Endothelial cell of umbilical vein (primary cell): Measurements from ENCODE around the gene CIITA.

Experiments used
- CTCF ChIP-seq, 2 donors: IDR thresholded peaks; 1 replicate in 1 of 2; 2 replicates in 1 of 2; pipeline ENCODE4 v1.5.1; 2011; ENCODE audit warnings: low read length in 2 of 2, mild to moderate bottlenecking in 2 of 2, moderate library complexity in 2 of 2, control low read depth in 1 of 2, inconsistent platforms in 1 of 2, low read depth in 1 of 2; ENCODE audit not compliant: insufficient read depth in 1 of 2; ENCODE audit errors: extremely low read depth in 1 of 2
- EZH2 ChIP-seq: IDR thresholded peaks from 2 replicates; pipeline ENCODE4 v1.6.1; 2012; ENCODE audit warnings: borderline replicate concordance, low read depth, mild to moderate bottlenecking, moderate library complexity, low read length, inconsistent platforms; ENCODE audit not compliant: severe bottlenecking
- FOS ChIP-seq: IDR thresholded peaks from 2 replicates; pipeline ENCODE4 v1.6.1; 2011; ENCODE audit warnings: mild to moderate bottlenecking, low read length, moderate library complexity, borderline replicate concordance; ENCODE audit not compliant: insufficient read depth
- GATA2 ChIP-seq: IDR thresholded peaks from 2 replicates; pipeline ENCODE4 v1.7.0; 2011; ENCODE audit warnings: low read depth, mild to moderate bottlenecking, moderate library complexity, mixed read lengths, low read length; ENCODE audit not compliant: insufficient read length, insufficient read depth
- JUN ChIP-seq: IDR thresholded peaks from 2 replicates; pipeline ENCODE4 v1.6.1; 2011; ENCODE audit warnings: borderline replicate concordance, low read depth; ENCODE audit not compliant: insufficient read length, insufficient read depth
- MYC ChIP-seq: IDR thresholded peaks from one replicate; pipeline ENCODE4 v1.6.1; 2011; ENCODE audit warnings: mild to moderate bottlenecking, low read depth, low read length
- POLR2A ChIP-seq: IDR thresholded peaks from 2 replicates; pipeline ENCODE4 v1.6.1; 2012; ENCODE audit warnings: low read depth, mild to moderate bottlenecking, control low read depth, low read length
- POLR2AphosphoS5 ChIP-seq: IDR thresholded peaks from 2 replicates; pipeline ENCODE4 v1.6.1; 2012; ENCODE audit warnings: low read depth, mild to moderate bottlenecking, control low read depth, low read length, moderate library complexity; ENCODE audit not compliant: insufficient read depth
- TF ChIP-seq, protein P1 (sequence below): IDR thresholded peaks from 2 replicates; pipeline ENCODE4 v1.6.1; 2011; ENCODE audit not compliant: insufficient read depth, insufficient read length

DNA sequence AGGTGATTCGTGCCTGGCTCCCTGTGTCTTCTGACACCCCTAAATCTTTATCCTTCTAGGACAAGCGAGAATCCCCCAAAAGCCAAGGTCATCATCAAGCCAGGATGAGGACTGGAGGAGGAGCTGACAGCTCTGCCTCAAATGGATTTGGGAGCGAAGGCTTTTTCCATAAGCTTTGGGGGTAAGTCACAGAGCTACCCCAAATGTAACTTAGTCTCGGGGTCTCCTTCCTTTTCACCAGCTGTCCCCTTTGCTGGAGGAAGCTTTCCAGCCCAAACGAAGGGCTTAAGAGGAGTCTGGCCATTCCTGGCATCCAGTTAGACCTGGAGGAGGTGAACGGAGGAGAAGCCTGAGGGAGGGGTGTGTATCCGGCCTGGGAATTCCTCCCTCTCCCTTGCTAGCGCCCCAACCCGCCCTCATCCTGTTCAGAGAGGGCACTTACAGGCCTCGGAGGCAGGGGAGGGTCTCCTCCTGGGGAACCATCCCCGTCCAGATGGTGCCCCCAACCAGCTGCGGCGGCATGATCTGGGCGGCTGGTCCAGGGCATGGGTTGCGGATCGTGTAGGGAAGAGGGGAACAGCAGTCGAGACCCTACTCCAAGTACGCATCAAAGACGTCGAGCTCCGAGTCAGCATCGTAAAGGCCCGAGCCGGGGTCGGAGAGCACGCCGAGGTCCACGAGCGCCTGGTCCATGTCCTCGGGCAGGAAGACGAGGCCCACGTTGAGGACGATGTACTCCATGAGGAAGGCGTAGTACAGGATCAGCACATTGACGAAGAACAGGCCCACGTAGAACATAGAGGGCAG is 64.3 kb downstream of the CIITA start:
- TF ChIP-seq EZH2: no peak
- TF ChIP-seq CTCF (IDR thresholded peaks at IDR 0.05; ENCODE audit: extremely low read depth in 1 of 2, insufficient read depth in 1 of 2, low read depth in 1 of 2, low read length in 2 of 2): no peak
- TF ChIP-seq POLR2A: no peak
- TF ChIP-seq POLR2AphosphoS5: no peak
- no peak for TF ChIP-seq JUN
- TF ChIP-seq, protein P1, sequence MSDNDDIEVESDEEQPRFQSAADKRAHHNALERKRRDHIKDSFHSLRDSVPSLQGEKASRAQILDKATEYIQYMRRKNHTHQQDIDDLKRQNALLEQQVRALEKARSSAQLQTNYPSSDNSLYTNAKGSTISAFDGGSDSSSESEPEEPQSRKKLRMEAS: no peak
- TF ChIP-seq MYC: no peak
- no peak for TF ChIP-seq GATA2
- no peak for TF ChIP-seq FOS
